Left lung (tissue), 10 donors: ENCODE results near the gene NOBOX. TPM values are rescaled to one million over a fixed set of nuclear protein-coding genes. Genes with fewer than 3 reads are reported as not detected.
A peak's percentile ranks its signal among the peaks of the same experiment; 100 is the strongest.
"Not testable (repeated sequence)": the region's sequence is repeated elsewhere in the genome, so short reads cannot be mapped to it uniquely, and the experiment has no call there.

Experiments used
- ATAC-seq: fragments of 200-7000 bp; cut with Tn5 transposase; one replicate; pipeline ENCODE4 v1.9.1; 2020; ENCODE audit warnings: moderate library complexity
- DNase-seq, 4 donors: peaks; one replicate each; pipeline ENCODE4 v3.0.0-alpha.2; 2013 to 2020
- H3K27ac ChIP-seq, 2 donors: fragments of 200-600 bp; sonication (generic) in 1 of 2; one replicate each; pipeline versions ENCODE4 v1.5.0 to v1.8.0; 2020 to 2021
- H3K27me3 ChIP-seq, 2 donors: fragments of 200-600 bp; sonication (generic) in 1 of 2; one replicate each; pipeline versions ENCODE4 v1.5.0 to v1.8.0; 2020 to 2021
- H3K36me3 ChIP-seq, 2 donors: fragments of 200-600 bp; sonication (generic) in 1 of 2; one replicate each; pipeline versions ENCODE4 v1.5.0 to v1.8.0; 2020 to 2021
- H3K4me1 ChIP-seq, 2 donors: fragments of 200-600 bp; one replicate each; pipeline ENCODE4 v1.8.0; 2021
- H3K4me3 ChIP-seq, 2 donors: fragments of 200-600 bp; sonication (generic) in 1 of 2; one replicate each; pipeline versions ENCODE4 v1.5.0 to v1.8.0; 2020 to 2021; ENCODE audit warnings: mild to moderate bottlenecking in 1 of 2
- H3K9me3 ChIP-seq, 2 donors: fragments of 200-600 bp; sonication (generic) in 1 of 2; one replicate each; pipeline versions ENCODE4 v1.5.0 to v1.8.0; 2020 to 2021
- CTCF ChIP-seq, 2 donors: fragments of 200-600 bp; sonication (generic) in 1 of 2; IDR thresholded peaks; one replicate each; pipeline versions ENCODE4 v1.5.0 to v1.8.0; 2021; ENCODE audit warnings: antibody characterized with exemption in 2 of 2
- intact Hi-C, 2 donors: fragments of 100-400 bp; cut with DNase I; formaldehyde crosslinking; loops; one replicate each; pipeline versions ENCODE4 v1.11.2 to v1.14.2; 2022
- polyA plus RNA-seq, 6 donors: library from polyadenylated mRNA; unstranded; fragments of 120-200 nt; gene quantifications; one replicate each; pipeline ENCODE4 v1.2.1, GENCODE V29; 2013; ENCODE audit not compliant: insufficient read length in 6 of 6
- total RNA-seq, 2 donors: library from RNA; stranded (reverse); fragmentation: NEBNext Ultra II Directional; extraction: Animal tissue kit (Norgen Biotek cat#: 25700); gene quantifications; one replicate each; pipeline ENCODE4 v1.2.1, GENCODE V29; 2021
- donor health status: DM: no; HTN: yes; CAD: no.
- donor health status: DM: no; HTN: no; CAD: no.

Gene NOBOX
- total and polyA plus RNA-seq, 8 donors, result not detected

- Histone ChIP-seq H3K36me3 (no peaks in the 10 kb centered on the region), H3K4me3 (no peak overlapping the region), H3K4me1 (no peaks in the 10 kb centered on the region), H3K9me3 (no peaks in the 10 kb centered on the region), H3K27ac (no peak overlapping the region), H3K27me3 (no peaks in the 10 kb centered on the region)
- peak in 2 of 4 donors; percentile 57 to 74 for DNase-seq
- peak; percentile 77 for ATAC-seq
- intact Hi-C loops, result no loop called here
- peak; percentile 34 to 46 for TF ChIP-seq CTCF (IDR thresholded peaks at IDR 0.05)
Measured at GRCh38 chr7:144437370-144438191, 34.1 kb upstream of the NOBOX start.

- no peak for TF ChIP-seq CTCF (IDR thresholded peaks at IDR 0.05)
- ATAC-seq (no peak), DNase-seq (no peak)
- H3K36me3 ChIP-seq, result no peaks in the 10 kb centered on the region
- intact Hi-C loops, result no loop called here
- no peaks in the 10 kb centered on the region for H3K4me1 ChIP-seq
- no peak overlapping the region for H3K27ac ChIP-seq
- H3K9me3 ChIP-seq, result no peaks in the 10 kb centered on the region
- H3K27me3 ChIP-seq, result no peaks in the 10 kb centered on the region
- no peak overlapping the region for H3K4me3 ChIP-seq
Measured at GRCh38 chr7:144436500-144436899, 33.0 kb upstream of the NOBOX start.

GRCh38 chr7:144428431-144428830 lies 24.9 kb upstream of the NOBOX start:
- Histone ChIP-seq H3K27ac (no peak overlapping the region), H3K4me1 (no peaks in the 10 kb centered on the region), H3K36me3 (no peaks in the 10 kb centered on the region), H3K27me3 (no peaks in the 10 kb centered on the region), H3K9me3 (peaks cover 0 to 29% of the 10 kb centered on the region in 2 donors), H3K4me3 (no peak overlapping the region)
- no peak for TF ChIP-seq CTCF (IDR thresholded peaks at IDR 0.05)
- DNase-seq (no peak), ATAC-seq (no peak)
- intact Hi-C loops, result no loop called here

- H3K36me3 ChIP-seq, DNase-seq, intact Hi-C loops, H3K4me3 ChIP-seq, H3K27ac ChIP-seq, ATAC-seq, H3K4me1 ChIP-seq, H3K27me3 ChIP-seq: not testable (repeated sequence)
- peaks cover 0 to 29% of the 10 kb centered on the region in 2 donors for H3K9me3 ChIP-seq
Measured at GRCh38 chr7:144427539-144427938, 24.0 kb upstream of the NOBOX start.

- H3K4me1 ChIP-seq, ATAC-seq, intact Hi-C loops, H3K27me3 ChIP-seq, H3K9me3 ChIP-seq, DNase-seq, H3K36me3 ChIP-seq, H3K27ac ChIP-seq, H3K4me3 ChIP-seq: not testable (repeated sequence)
Measured at GRCh38 chr7:144418931-144419330, 15.4 kb upstream of the NOBOX start.

- H3K27ac ChIP-seq, result no peak overlapping the region
- peaks cover 0 to 5% of the 10 kb centered on the region in 2 donors for H3K27me3 ChIP-seq
- H3K4me1 ChIP-seq, result no peaks in the 10 kb centered on the region
- ATAC-seq, result no peak
- peaks cover 0 to 3% of the 10 kb centered on the region in 2 donors for H3K9me3 ChIP-seq
- DNase-seq, result no peak
- TF ChIP-seq CTCF (IDR thresholded peaks at IDR 0.05), result no peak
- no peak overlapping the region for H3K4me3 ChIP-seq
- H3K36me3 ChIP-seq, result no peaks in the 10 kb centered on the region
- intact Hi-C loops, result no loop called here
Measured at GRCh38 chr7:144416341-144416740, 12.8 kb upstream of the NOBOX start.
